ENCODE data around the gene GON4L.

DNA sequence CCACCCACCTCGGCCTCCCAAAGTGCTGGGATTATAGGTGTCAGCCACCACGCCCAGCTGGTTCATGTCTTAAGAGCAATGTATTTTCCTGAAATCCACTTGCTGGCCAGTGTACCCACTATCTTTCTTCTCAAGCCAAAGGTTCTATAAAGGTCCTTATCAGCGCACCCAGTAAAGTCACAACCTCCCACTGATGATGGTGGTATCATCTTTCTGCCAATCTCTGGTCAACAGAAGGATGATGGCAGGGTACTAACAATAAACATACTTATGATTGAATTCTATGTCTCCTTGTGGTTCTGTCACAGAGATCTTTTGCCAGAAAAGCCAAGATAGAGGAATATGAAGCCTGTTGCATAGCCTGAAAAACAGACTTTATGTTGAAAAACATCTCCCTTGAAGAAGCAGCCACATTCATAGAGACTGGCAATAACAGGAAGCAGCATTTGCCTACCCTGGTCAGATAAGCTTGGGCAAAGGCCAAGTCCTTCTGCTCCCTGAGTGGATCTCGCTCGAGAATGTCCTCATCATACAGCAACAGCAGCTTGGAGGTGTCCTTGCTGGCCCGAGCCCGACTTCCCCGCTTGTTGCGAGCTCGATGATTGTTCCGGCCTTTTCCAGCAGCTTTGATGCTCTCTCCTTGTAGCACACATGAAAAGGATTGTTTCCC, 95.1 kb downstream of the GON4L start:
- TF ChIP-seq CTCF (IDR thresholded peaks at IDR 0.05 in 4 of 5, conservative IDR thresholded peaks at IDR 0.05 in 1 of 5), result no peak
- no peak for TF ChIP-seq POLR2A (IDR thresholded peaks at IDR 0.05)
